BJ (cell line): ENCODE results near the gene CWC25. TPM values are rescaled to one million over a fixed set of nuclear protein-coding genes. Genes with fewer than 3 reads are reported as not detected.

ENCODE experiments used
- CTCF ChIA-PET: fragments of 350-600 bp; formaldehyde crosslinking; extraction: SDS; loops from one replicate; lab custom pipeline; 2021; ENCODE audit warnings: antibody characterized with exemption, inconsistent platforms; lab: Yijun Ruan, JAX
- POLR2A ChIA-PET: fragments of 300-600 bp; sonication (Branson Sonifier 250); formaldehyde crosslinking; extraction: SDS; loops from one replicate; lab custom pipeline; 2021; ENCODE audit warnings: antibody characterized with exemption; lab: Charles Lee
- DNase-seq: peaks from one replicate; pipeline ENCODE4 v3.0.0-alpha.2; 2011; ENCODE audit warnings: low read depth
- H3K27me3 ChIP-seq: 2 replicates; pipeline ENCODE4 v1.6.0; 2011; ENCODE audit warnings: low read length; ENCODE audit not compliant: control insufficient read depth, insufficient read depth
- H3K36me3 ChIP-seq: 2 replicates; pipeline ENCODE4 v1.5.1; 2011; ENCODE audit warnings: low read length; ENCODE audit not compliant: control insufficient read depth, insufficient read depth
- H3K4me3 ChIP-seq: 2 replicates; pipeline ENCODE4 v1.5.1; 2011; ENCODE audit warnings: low read depth, mild to moderate bottlenecking, control low read depth, low read length
- CTCF ChIP-seq: IDR thresholded peaks from 2 replicates; pipeline ENCODE4 v1.5.1; 2011; ENCODE audit warnings: low read depth, mild to moderate bottlenecking, control low read depth, inconsistent platforms, low read length, moderate library complexity; ENCODE audit not compliant: insufficient read depth
- polyA plus RNA-seq: library from polyadenylated mRNA; depleted of rRNA; stranded (reverse); fragments of >200 nt; gene quantifications from 2 replicates; pipeline ENCODE4 v1.2.3, GENCODE V29; 2011

The CWC25 gene
- polyA plus RNA-seq, 1 experiment = 14.5 TPM

GRCh38 chr17:38867968-38868816 lies 43.1 kb upstream of the CWC25 start:
- no peak for DNase-seq
- POLR2A ChIA-PET = interaction anchor here (0.7 to 1.1 kb wide), 2 partner anchors 15 to 90 kb away, joined by 6 to 16 read pairs; partner anchors contain the start of gene RPL23
- Histone ChIP-seq H3K36me3 (peaks cover 4% of the 10 kb centered on the region), H3K4me3 (peak overlapping the region; percentile 97), H3K27me3 (no peaks in the 10 kb centered on the region)
- TF ChIP-seq CTCF = no peak
- CTCF ChIA-PET = interaction anchor here (0.7 to 1.6 kb wide), 2 partner anchors 12 to 133 kb away, joined by 3 to 4 read pairs; no protein-coding TSS in a partner anchor

- Histone ChIP-seq H3K27me3 (no peaks in the 10 kb centered on the region), H3K36me3 (peaks cover 1% of the 10 kb centered on the region; the same call in 1 of the 2 replicates), H3K4me3 (peak overlapping the region; percentile 97)
- CTCF ChIA-PET = interaction anchor here (1.6 kb wide), 1 partner anchor 11 kb away, joined by 4 read pairs; no protein-coding TSS in a partner anchor
- DNase-seq = no peak
- POLR2A ChIA-PET = interaction anchor here (1.1 kb wide), 1 partner anchor 14 kb away, joined by 6 read pairs; the partner anchor contains the start of gene RPL23
- no peak for TF ChIP-seq CTCF
These were observed 42.3 kb upstream of the CWC25 start for GRCh38 chr17:38867179-38867967.

- Histone ChIP-seq H3K36me3 (no peaks in the 10 kb centered on the region), H3K4me3 (no peak overlapping the region), H3K27me3 (no peaks in the 10 kb centered on the region)
- no peak for DNase-seq
- CTCF ChIA-PET = interaction anchor here (0.6 to 1.1 kb wide), 3 partner anchors 51 to 381 kb away, joined by 3 to 5 read pairs (median 4); no protein-coding TSS in a partner anchor
- TF ChIP-seq CTCF = peak; percentile 55
- POLR2A ChIA-PET = no interaction called here
These were observed 39.7 kb upstream of the CWC25 start for GRCh38 chr17:38864636-38865398.

GRCh38 chr17:38861399-38861843 lies 36.3 kb upstream of the CWC25 start:
- Histone ChIP-seq H3K4me3 (no peak overlapping the region), H3K27me3 (no peaks in the 10 kb centered on the region), H3K36me3 (no peaks in the 10 kb centered on the region)
- no peak for TF ChIP-seq CTCF
- no peak for DNase-seq
- CTCF ChIA-PET = interaction anchor here (1.7 kb wide), 1 partner anchor 292 kb away, joined by 4 read pairs; no protein-coding TSS in a partner anchor
- POLR2A ChIA-PET = no interaction called here
